Erythroblast (primary cell): ENCODE results near the gene TCEAL3.

Source experiments
- GATA1 ChIP-seq: IDR thresholded peaks from 2 replicates; pipeline ENCODE4 v1.6.1; 2011; ENCODE audit warnings: low read depth, mild to moderate bottlenecking, control low read depth, low read length, moderate library complexity
- POLR2A ChIP-seq: IDR thresholded peaks from 2 replicates; pipeline ENCODE4 v1.6.1; 2011; ENCODE audit warnings: mild to moderate bottlenecking, low read length

- TF ChIP-seq POLR2A: peak; percentile 23
- TF ChIP-seq GATA1: no peak
Measured at GRCh38 chrX:103629318-103630170, 21.8 kb downstream of the TCEAL3 start.
